K562 (cell line): ENCODE measurements around the gene LMX1B. TPM values are rescaled to one million over a fixed set of nuclear protein-coding genes. Genes with fewer than 3 reads are reported as not detected.

Experiments used
- ATAC-seq: fragments of 200-7000 bp; cut with Tn5 transposase; 3 replicates; pipeline ENCODE4 v1.9.1; 2020; ENCODE audit warnings: moderate library complexity
- BruUV-seq: library from RNA; stranded (reverse); fragments of 400-500 nt; replicated peaks from 2 replicates; lab custom pipeline; 2021; lab: Mats Ljungman, UMichigan
- CTCF ChIA-PET: fragments of 300-600 bp; formaldehyde crosslinking; extraction: SDS; loops from one replicate; lab custom pipeline; 2021; ENCODE audit warnings: low intra/inter-chr PET ratio; lab: Yijun Ruan, JAX
- POLR2A ChIA-PET: fragments of 300-600, 350-650 bp; sonication (Branson Sonifier 250); formaldehyde crosslinking; extraction: SDS; loops from one replicate; lab custom pipeline; 2021; ENCODE audit warnings: antibody characterized with exemption, inconsistent platforms; lab: Yijun Ruan, JAX
- DNase-seq, 4 experiments: peaks; one replicate each; pipeline versions ENCODE4 v3.0.0 to v3.0.0-alpha.2; 2011 to 2018; ENCODE audit warnings: low spot score in 3 of 4, mixed read lengths in 3 of 4; ENCODE audit errors: extremely low read depth in 1 of 4
- FAIRE-seq: peaks from 2 replicates; lab custom pipeline; 2011; peaks lifted over from hg19 to GRCh38; lab: Jason Lieb, UNC
- H2AFZ ChIP-seq: 2 replicates; pipeline ENCODE4 v1.6.0; 2011; ENCODE audit warnings: low read depth, low read length, control low read depth, inconsistent platforms
- H3K27ac ChIP-seq: fragments of 200-600 bp; 3 replicates; pipeline ENCODE4 v1.8.0; 2011; ENCODE audit warnings: low read depth, mild to moderate bottlenecking, control low read depth, inconsistent platforms, low read length, moderate library complexity, mixed read lengths; ENCODE audit errors: extremely low read depth
- H3K27me3 ChIP-seq, 2 experiments: fragments of 300-600 bp in 1 of 2; 2 replicates in 1 of 2; 3 replicates in 1 of 2; pipeline versions ENCODE4 v1.6.0 to v1.8.0; 2011; ENCODE audit warnings: inconsistent platforms in 2 of 2, low read length in 2 of 2, mild to moderate bottlenecking in 1 of 2, mixed read lengths in 1 of 2, moderate library complexity in 1 of 2; ENCODE audit not compliant: control insufficient read depth in 2 of 2, insufficient read depth in 2 of 2
- H3K36me3 ChIP-seq: fragments of 300-600 bp; 3 replicates; pipeline ENCODE4 v1.8.0; 2011; ENCODE audit warnings: mild to moderate bottlenecking, low read length, inconsistent platforms; ENCODE audit not compliant: control insufficient read depth, insufficient read depth
- H3K4me1 ChIP-seq, 2 experiments: fragments of 200-600 bp in 1 of 2; replicated peaks in 1 of 2; 2 replicates in 1 of 2; 3 replicates in 1 of 2; pipeline versions ENCODE4 v1.5.1 to v1.8.0; 2011; ENCODE audit warnings: inconsistent platforms in 2 of 2, low read length in 2 of 2, mild to moderate bottlenecking in 1 of 2, mixed read lengths in 1 of 2, moderate library complexity in 1 of 2; ENCODE audit not compliant: control insufficient read depth in 2 of 2, insufficient read depth in 2 of 2
- H3K4me2 ChIP-seq: 2 replicates; pipeline ENCODE4 v1.6.1; 2011; ENCODE audit warnings: low read length, control low read depth, inconsistent platforms, mixed read lengths; ENCODE audit not compliant: insufficient read depth
- H3K4me3 ChIP-seq: fragments of 200-600 bp; sonication (generic), shearing (Covaris generic); 2 replicates; pipeline ENCODE4 v1.5.1; 2016; ENCODE audit warnings: control low read depth, inconsistent platforms
- H3K79me2 ChIP-seq: fragments of 200-600 bp; 3 replicates; pipeline ENCODE4 v1.8.0; 2011; ENCODE audit warnings: low read length, inconsistent platforms; ENCODE audit not compliant: control insufficient read depth, insufficient read depth
- H3K9ac ChIP-seq, 2 experiments: 2 replicates each; pipeline versions ENCODE4 v1.6.0 to v1.6.1; 2011; ENCODE audit warnings: low read depth in 2 of 2, low read length in 2 of 2, control low read depth in 1 of 2, inconsistent platforms in 1 of 2, mild to moderate bottlenecking in 1 of 2, mixed read lengths in 1 of 2; ENCODE audit not compliant: insufficient read depth in 1 of 2
- H3K9me1 ChIP-seq: one replicate; pipeline ENCODE4 v1.6.0; 2011; ENCODE audit warnings: inconsistent platforms, mild to moderate bottlenecking, low read length, moderate library complexity; ENCODE audit not compliant: control insufficient read depth, insufficient read depth
- H3K9me3 ChIP-seq: replicated peaks from 2 replicates; pipeline ENCODE4 v1.5.1; 2011; ENCODE audit warnings: low read depth, low read length, inconsistent platforms; ENCODE audit not compliant: control insufficient read depth, insufficient read depth
- H4K20me1 ChIP-seq: replicated peaks from 2 replicates; pipeline ENCODE4 v1.6.1; 2011; ENCODE audit warnings: low read length, inconsistent platforms, mixed read lengths; ENCODE audit not compliant: control insufficient read depth, insufficient read depth
- CGGBP1 ChIP-seq: fragments of 250-450 bp; sonication (Bioruptor Pico); IDR thresholded peaks from 2 replicates; pipeline ENCODE4 v1.9.0; 2021; ENCODE audit warnings: mild to moderate bottlenecking
- HIVEP1 ChIP-seq: fragments of 250-450 bp; sonication (Bioruptor Pico); IDR thresholded peaks from 2 replicates; pipeline ENCODE4 v1.4.0; 2020; ENCODE audit warnings: mild to moderate bottlenecking
- MAFG ChIP-seq: fragments of 450-650 bp; conservative IDR thresholded peaks from 2 replicates; pipeline ENCODE4 v1.6.1; 2016; ENCODE audit warnings: missing genetic modification characterization, missing compliant biosample characterization
- PCBP1 ChIP-seq: fragments of 200-400 bp; formaldehyde crosslinking; IDR thresholded peaks from 2 replicates; pipeline ENCODE4 v1.6.1; 2018; ENCODE audit warnings: mild to moderate bottlenecking, low read depth, low read length; ENCODE audit not compliant: poor library complexity, severe bottlenecking
- RREB1 ChIP-seq: fragments of 250-450 bp; sonication (Bioruptor Pico); IDR thresholded peaks from 2 replicates; pipeline ENCODE4 v1.4.0; 2020
- SPI1 ChIP-seq: IDR thresholded peaks from 2 replicates; pipeline ENCODE4 v1.6.1; 2011; ENCODE audit warnings: low read depth, low read length, control low read depth, borderline replicate concordance
- TFE3 ChIP-seq: fragments of 450-650 bp; formaldehyde crosslinking; IDR thresholded peaks from 2 replicates; pipeline ENCODE4 v1.4.0; 2020; ENCODE audit warnings: mild to moderate bottlenecking, mixed read lengths
- THAP12 ChIP-seq: fragments of 250-450 bp; sonication (Bioruptor Pico); IDR thresholded peaks from 2 replicates; pipeline ENCODE4 v1.9.0; 2021; ENCODE audit warnings: mild to moderate bottlenecking, inconsistent platforms
- ZBTB43 ChIP-seq: sonication (generic); formaldehyde crosslinking; IDR thresholded peaks from 2 replicates; pipeline ENCODE4 v1.8.0; 2023; ENCODE audit warnings: mild to moderate bottlenecking, missing genetic modification reagents
- ZNF175 ChIP-seq: fragments of 200-800 bp; sonication (Bioruptor generic); IDR thresholded peaks from 2 replicates; pipeline ENCODE4 v1.6.1; 2016; ENCODE audit warnings: low read depth, mild to moderate bottlenecking, missing genetic modification characterization, missing compliant biosample characterization
- ZNF274 ChIP-seq: IDR thresholded peaks from 2 replicates; pipeline ENCODE4 v1.6.1; 2011; ENCODE audit warnings: low read depth, mild to moderate bottlenecking, low read length, moderate library complexity, borderline replicate concordance
- WGBS: fragments of 100-300 bp; shearing (Covaris generic); methylation state at CpG from one replicate; pipeline ENCODE4 v1.1.6; 2016; ENCODE audit warnings: low coverage, mixed read lengths; ENCODE audit not compliant: insufficient coverage; ENCODE audit errors: missing lambda C conversion rate; 5-methylcytosine and 5-hydroxymethylcytosine counted together
- in situ Hi-C: fragments of 300-500 bp; cut with MboI; formaldehyde crosslinking; loops from 4 replicates; pipeline ENCODE4 v1.15.0; 2018; ENCODE audit warnings: inconsistent platforms, mixed read lengths
- intact Hi-C: fragments of 100-400 bp; cut with micrococcal nuclease; formaldehyde crosslinking; loops from 2 replicates; pipeline ENCODE4 v1.14.2; 2022
- polyA plus RNA-seq, 8 experiments: library from polyadenylated mRNA; depleted of rRNA in 4 of 8; stranded (reverse) in 5 of 8; unstranded in 3 of 8; fragments of >200 nt; fragmentation: Nextera tagmentation in 2 of 8; fragmentation: Illumina TruSeq in 1 of 8; extraction: Ambion mirVana in 2 of 8; extraction: Trizol in 1 of 8; gene quantifications; 2 replicates each; pipeline versions ENCODE4 v1.2.1 to v1.2.3, GENCODE V29; 2011 to 2014; ENCODE audit warnings: inconsistent platforms in 1 of 8, missing spikeins in 1 of 8
- total RNA-seq, 7 experiments: library from RNA; depleted of rRNA in 6 of 7; stranded (reverse); fragments of >200 nt in 6 of 7; fragmentation: Illumina TruSeq in 2 of 7; extraction: Trizol in 2 of 7; gene quantifications; 2 replicates each; pipeline versions ENCODE4 v1.2.1 to v1.2.3, GENCODE V29; 2011 to 2021; ENCODE audit warnings: low replicate concordance in 1 of 7

LMX1B gene
- total and polyA plus RNA-seq, 9 of the 15 experiments (the other 6 are each of a cell fraction or from before 2014, with no cell fraction given), result not detected

GRCh38 chr9:126698251-126698650, 84.5 kb downstream of the LMX1B start:
- intact Hi-C loops, result no loop called here
- no peak overlapping the region for H3K27ac ChIP-seq
- ATAC-seq, result no peak
- in situ Hi-C loops, result loop anchor here (10.0 kb wide), 1 partner anchor 193 kb away; no protein-coding TSS in a partner anchor
- peaks cover 30% of the 10 kb centered on the region for H4K20me1 ChIP-seq
- H3K4me2 ChIP-seq, result no peak overlapping the region
- FAIRE-seq, result no peak
- peaks cover 0 to 7% of the 10 kb centered on the region in 2 experiments; a peak in 2 of 5 replicates for H3K4me1 ChIP-seq
- ChIA-PET CTCF (no interaction called here), POLR2A (no interaction called here)
- no peaks in the 10 kb centered on the region for H3K9me1 ChIP-seq
- peaks cover 0 to 50% of the 10 kb centered on the region in 2 experiments; a peak in 2 of 5 replicates for H3K27me3 ChIP-seq
- no peak for DNase-seq
- BruUV-seq, result no TSS peak
- no peaks in the 10 kb centered on the region for H3K79me2 ChIP-seq
- 0% methylated on average over 2 of the region's 2 CpGs for WGBS
- H3K9me3 ChIP-seq, result no peaks in the 10 kb centered on the region
- no peak overlapping the region; a peak in 1 of 4 replicates for H3K9ac ChIP-seq
- no peaks in the 10 kb centered on the region for H3K36me3 ChIP-seq
- no peak overlapping the region for H2AFZ ChIP-seq
- H3K4me3 ChIP-seq, result no peak overlapping the region
- TF ChIP-seq CGGBP1 (CRISPR knock-in tag) (no peak), PCBP1 (no peak), RREB1 (CRISPR knock-in tag) (no peak), MAFG (tag) (no peak), HIVEP1 (CRISPR knock-in tag) (no peak), TFE3 (CRISPR knock-in tag) (no peak), ZNF175 (CRISPR knock-in tag) (no peak), THAP12 (no peak), ZBTB43 (no peak), ZNF274 (no peak), SPI1 (no peak)
